Epithelial cell of esophagus (primary cell): ENCODE data around the gene ARHGAP25.

Experiments used
- DNase-seq: peaks from one replicate; pipeline ENCODE4 v3.0.0; 2010; ENCODE audit warnings: low read depth
- H3K4me3 ChIP-seq: 2 replicates; pipeline ENCODE4 v1.5.1; 2011; ENCODE audit warnings: mild to moderate bottlenecking, low read length, control low read depth
- CTCF ChIP-seq: IDR thresholded peaks from 2 replicates; pipeline ENCODE4 v1.5.1; 2011; ENCODE audit warnings: low read depth, mild to moderate bottlenecking, low read length, control low read depth, inconsistent platforms; ENCODE audit not compliant: insufficient read depth; ENCODE audit errors: missing control alignments

ARHGAP25 gene, protein sequence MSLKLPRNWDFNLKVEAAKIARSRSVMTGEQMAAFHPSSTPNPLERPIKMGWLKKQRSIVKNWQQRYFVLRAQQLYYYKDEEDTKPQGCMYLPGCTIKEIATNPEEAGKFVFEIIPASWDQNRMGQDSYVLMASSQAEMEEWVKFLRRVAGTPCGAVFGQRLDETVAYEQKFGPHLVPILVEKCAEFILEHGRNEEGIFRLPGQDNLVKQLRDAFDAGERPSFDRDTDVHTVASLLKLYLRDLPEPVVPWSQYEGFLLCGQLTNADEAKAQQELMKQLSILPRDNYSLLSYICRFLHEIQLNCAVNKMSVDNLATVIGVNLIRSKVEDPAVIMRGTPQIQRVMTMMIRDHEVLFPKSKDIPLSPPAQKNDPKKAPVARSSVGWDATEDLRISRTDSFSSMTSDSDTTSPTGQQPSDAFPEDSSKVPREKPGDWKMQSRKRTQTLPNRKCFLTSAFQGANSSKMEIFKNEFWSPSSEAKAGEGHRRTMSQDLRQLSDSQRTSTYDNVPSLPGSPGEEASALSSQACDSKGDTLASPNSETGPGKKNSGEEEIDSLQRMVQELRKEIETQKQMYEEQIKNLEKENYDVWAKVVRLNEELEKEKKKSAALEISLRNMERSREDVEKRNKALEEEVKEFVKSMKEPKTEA

DNA sequence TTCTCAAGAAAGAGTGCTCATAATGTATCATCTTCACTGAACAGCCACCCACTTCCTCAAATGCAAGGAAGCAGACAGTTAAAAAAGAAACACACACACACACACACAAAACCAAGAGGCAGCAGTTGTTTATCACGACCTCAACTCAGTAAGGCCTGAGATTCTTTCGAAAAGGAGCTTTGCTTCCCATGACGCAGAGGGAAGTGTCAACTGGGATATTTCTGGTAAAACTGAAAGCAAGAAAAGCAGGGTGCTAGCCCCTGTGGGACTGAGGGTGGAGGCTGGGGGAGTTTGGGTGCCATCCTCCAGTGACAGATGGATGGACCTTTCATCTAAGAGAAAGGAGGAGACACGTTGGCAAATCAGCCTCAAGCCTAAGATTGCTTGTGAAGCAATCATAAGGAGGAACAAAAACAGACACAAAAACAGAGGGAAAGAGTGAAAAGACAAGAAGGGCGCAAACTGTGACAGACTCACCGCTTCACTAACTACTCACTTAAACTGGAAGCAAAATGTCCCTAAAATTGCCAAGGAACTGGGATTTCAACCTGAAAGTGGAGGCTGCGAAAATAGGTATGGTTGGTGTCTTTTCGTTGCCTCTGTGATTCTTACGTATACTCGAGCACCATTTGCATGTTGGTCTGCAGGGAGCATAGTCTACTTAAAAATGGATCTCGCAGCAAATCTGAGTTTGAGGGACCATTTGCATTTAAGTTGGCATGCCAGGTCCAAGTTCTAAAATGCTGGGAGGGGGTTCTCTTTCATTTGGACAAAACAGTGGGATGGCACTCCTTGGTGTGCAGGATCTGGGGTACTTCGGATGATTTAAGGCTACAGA lies at the start of gene ARHGAP25:
Gene ARHGAP25 (plus strand): TSS at position 124 of the 838 bp plus-strand sequence. CDS start 389 bp downstream, at position 513.
- DNase-seq = peak; percentile 37
- no peak for TF ChIP-seq CTCF
- H3K4me3 ChIP-seq = no peak within 1 kb of the TSS

- no peak for DNase-seq
- no peak for TF ChIP-seq CTCF
- H3K4me3 ChIP-seq = no peak overlapping the region
These were observed 48.4 kb upstream of the ARHGAP25 start for GRCh38 chr2:68686178-68686577.

GRCh38 chr2:68687018-68687417 lies 47.6 kb upstream of the ARHGAP25 start:
- DNase-seq = no peak
- TF ChIP-seq CTCF = no peak
- H3K4me3 ChIP-seq = no peak overlapping the region

- no peak overlapping the region for H3K4me3 ChIP-seq
- DNase-seq = no peak
- TF ChIP-seq CTCF = no peak
These were observed 44.8 kb upstream of the ARHGAP25 start for GRCh38 chr2:68689553-68690537.

DNA sequence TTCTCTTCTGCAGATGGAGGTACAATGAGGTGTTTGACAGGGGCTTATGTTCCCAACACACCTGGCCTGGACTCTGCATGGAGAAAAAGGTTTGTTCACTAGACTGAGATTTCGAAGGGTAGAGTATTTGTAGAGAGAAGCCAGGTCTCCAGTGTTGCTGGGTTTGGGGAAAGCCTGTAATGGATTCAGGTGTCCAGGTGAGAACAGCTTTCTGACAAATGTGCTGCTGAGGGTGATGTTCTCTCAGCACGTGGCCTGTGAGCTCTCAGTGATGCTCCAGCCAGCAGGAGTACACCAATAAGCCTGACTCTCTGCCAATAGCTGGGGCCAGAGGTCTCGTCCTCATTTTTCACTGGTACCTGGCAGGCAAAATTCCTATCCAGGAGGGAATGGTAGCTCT lies 43.8 kb upstream of the ARHGAP25 start:
- TF ChIP-seq CTCF = no peak
- H3K4me3 ChIP-seq = no peak overlapping the region
- DNase-seq = no peak

DNA sequence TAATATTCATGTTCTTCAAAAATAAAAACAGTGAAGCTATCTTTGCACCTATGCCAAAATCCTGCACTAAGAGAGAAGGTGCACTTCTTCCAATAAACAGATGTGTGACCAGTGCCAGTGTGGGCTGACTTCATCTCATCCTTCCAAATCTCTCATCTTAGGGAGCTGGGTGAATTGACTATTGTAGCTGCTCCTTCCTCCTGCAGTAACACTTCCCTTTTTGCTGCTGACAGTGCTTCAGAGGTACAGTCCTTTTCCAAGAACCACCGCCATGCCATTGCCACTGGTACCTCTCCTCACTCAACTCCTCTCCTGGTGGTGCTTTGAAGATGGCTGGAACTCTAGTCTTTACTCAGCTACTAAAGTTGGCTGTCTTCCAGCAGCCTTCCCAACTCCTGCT lies 42.1 kb upstream of the ARHGAP25 start:
- H3K4me3 ChIP-seq = no peak overlapping the region
- TF ChIP-seq CTCF = no peak
- DNase-seq = no peak
